MCF 10A (cell line): ENCODE measurements around the gene AGAP1. TPM values are rescaled to one million over a fixed set of nuclear protein-coding genes. Genes with fewer than 3 reads are reported as not detected.

Experiments
- BruUV-seq: library from RNA; stranded (reverse); fragments of 400-500 nt; replicated peaks from 2 replicates; lab custom pipeline; 2021; lab: Mats Ljungman, UMichigan
- CTCF ChIA-PET: fragments of 300-600 bp; sonication (Branson Sonifier 250); formaldehyde crosslinking; extraction: SDS; loops from one replicate; lab custom pipeline; 2021; ENCODE audit warnings: antibody characterized with exemption, inconsistent platforms; lab: Yijun Ruan, JAX
- POLR2A ChIA-PET: fragments of 300-600, 350-650 bp; sonication (Branson Sonifier 250); formaldehyde crosslinking; extraction: SDS; loops from one replicate; lab custom pipeline; 2020; ENCODE audit warnings: antibody characterized with exemption, inconsistent platforms; lab: Yijun Ruan, JAX
- DNase-seq: peaks from one replicate; pipeline ENCODE4 v3.0.0-alpha.2; 2018; ENCODE audit not compliant: unreplicated experiment
- H3K27ac Mint-ChIP-seq: one replicate; pipeline ENCODE4 v1.8.0; 2022; ENCODE audit warnings: mild to moderate bottlenecking, low read depth, mixed read lengths; ENCODE audit not compliant: unreplicated experiment
- H3K27me3 Mint-ChIP-seq: one replicate; pipeline ENCODE4 v1.8.0; 2022; ENCODE audit warnings: mixed read lengths; ENCODE audit not compliant: insufficient read depth, unreplicated experiment
- H3K36me3 Mint-ChIP-seq: one replicate; pipeline ENCODE4 v1.8.0; 2022; ENCODE audit warnings: mild to moderate bottlenecking, moderate library complexity, mixed read lengths; ENCODE audit not compliant: insufficient read depth, unreplicated experiment
- H3K4me1 Mint-ChIP-seq: one replicate; pipeline ENCODE4 v1.8.0; 2022; ENCODE audit warnings: mixed read lengths; ENCODE audit not compliant: insufficient read depth, unreplicated experiment
- H3K4me3 Mint-ChIP-seq: one replicate; pipeline ENCODE4 v1.8.0; 2022; ENCODE audit warnings: mild to moderate bottlenecking, moderate library complexity, mixed read lengths; ENCODE audit not compliant: unreplicated experiment
- H3K9me3 Mint-ChIP-seq: one replicate; pipeline ENCODE4 v1.8.0; 2022; ENCODE audit warnings: mixed read lengths; ENCODE audit not compliant: unreplicated experiment
- intact Hi-C: fragments of 100-400 bp; cut with micrococcal nuclease; formaldehyde crosslinking; loops from 2 replicates; pipeline ENCODE4 v1.14.1; 2022
- total RNA-seq: library from RNA; stranded (reverse); gene quantifications from 2 replicates; pipeline ENCODE4 v1.2.3, GENCODE V29; 2022
- TF ChIP-seq, protein P1 (sequence below): fragments of 200-600 bp; IDR thresholded peaks from one replicate; pipeline ENCODE4 v1.8.0; 2022; ENCODE audit warnings: antibody characterized with exemption, mild to moderate bottlenecking; ENCODE audit not compliant: unreplicated experiment

Gene AGAP1
- total RNA-seq, 1 experiment from 2014 or later = 41.3 TPM

DNA sequence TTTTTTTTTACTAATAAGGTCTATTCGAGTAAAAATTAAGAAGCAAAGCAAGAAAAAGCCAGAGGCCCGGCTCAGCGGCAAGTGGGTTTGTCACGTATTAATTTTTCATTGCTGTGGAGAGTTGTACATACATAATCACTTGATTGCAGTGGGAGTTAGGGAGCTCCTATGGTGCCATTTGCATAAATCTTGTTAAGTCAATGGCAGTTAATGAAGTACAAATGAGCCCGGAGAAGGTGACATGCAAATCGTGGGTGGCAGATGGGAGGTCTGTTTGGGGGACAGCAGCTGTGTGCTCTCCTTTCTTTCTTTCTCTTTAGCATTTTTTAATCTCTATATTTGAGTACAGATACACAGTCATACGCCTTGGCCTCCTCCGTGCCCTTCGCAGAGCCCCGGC lies 317.0 kb downstream of the AGAP1 start:
- intact Hi-C loops = no loop called here
- Mint-ChIP-seq H3K36me3 (peaks cover 44% of the 10 kb centered on the region), H3K4me1 (no peaks in the 10 kb centered on the region), H3K9me3 (no peaks in the 10 kb centered on the region), H3K4me3 (no peak overlapping the region), H3K27me3 (no peaks in the 10 kb centered on the region), H3K27ac (no peak overlapping the region)
- POLR2A ChIA-PET = no interaction called here
- TF ChIP-seq, protein P1, sequence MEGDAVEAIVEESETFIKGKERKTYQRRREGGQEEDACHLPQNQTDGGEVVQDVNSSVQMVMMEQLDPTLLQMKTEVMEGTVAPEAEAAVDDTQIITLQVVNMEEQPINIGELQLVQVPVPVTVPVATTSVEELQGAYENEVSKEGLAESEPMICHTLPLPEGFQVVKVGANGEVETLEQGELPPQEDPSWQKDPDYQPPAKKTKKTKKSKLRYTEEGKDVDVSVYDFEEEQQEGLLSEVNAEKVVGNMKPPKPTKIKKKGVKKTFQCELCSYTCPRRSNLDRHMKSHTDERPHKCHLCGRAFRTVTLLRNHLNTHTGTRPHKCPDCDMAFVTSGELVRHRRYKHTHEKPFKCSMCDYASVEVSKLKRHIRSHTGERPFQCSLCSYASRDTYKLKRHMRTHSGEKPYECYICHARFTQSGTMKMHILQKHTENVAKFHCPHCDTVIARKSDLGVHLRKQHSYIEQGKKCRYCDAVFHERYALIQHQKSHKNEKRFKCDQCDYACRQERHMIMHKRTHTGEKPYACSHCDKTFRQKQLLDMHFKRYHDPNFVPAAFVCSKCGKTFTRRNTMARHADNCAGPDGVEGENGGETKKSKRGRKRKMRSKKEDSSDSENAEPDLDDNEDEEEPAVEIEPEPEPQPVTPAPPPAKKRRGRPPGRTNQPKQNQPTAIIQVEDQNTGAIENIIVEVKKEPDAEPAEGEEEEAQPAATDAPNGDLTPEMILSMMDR = no peak
- CTCF ChIA-PET = interaction anchor here (0.5 to 0.7 kb wide), 2 partner anchors 17 to 676 kb away, joined by 3 to 6 read pairs; no protein-coding TSS in a partner anchor
- BruUV-seq = no TSS peak
- DNase-seq = no peak

DNA sequence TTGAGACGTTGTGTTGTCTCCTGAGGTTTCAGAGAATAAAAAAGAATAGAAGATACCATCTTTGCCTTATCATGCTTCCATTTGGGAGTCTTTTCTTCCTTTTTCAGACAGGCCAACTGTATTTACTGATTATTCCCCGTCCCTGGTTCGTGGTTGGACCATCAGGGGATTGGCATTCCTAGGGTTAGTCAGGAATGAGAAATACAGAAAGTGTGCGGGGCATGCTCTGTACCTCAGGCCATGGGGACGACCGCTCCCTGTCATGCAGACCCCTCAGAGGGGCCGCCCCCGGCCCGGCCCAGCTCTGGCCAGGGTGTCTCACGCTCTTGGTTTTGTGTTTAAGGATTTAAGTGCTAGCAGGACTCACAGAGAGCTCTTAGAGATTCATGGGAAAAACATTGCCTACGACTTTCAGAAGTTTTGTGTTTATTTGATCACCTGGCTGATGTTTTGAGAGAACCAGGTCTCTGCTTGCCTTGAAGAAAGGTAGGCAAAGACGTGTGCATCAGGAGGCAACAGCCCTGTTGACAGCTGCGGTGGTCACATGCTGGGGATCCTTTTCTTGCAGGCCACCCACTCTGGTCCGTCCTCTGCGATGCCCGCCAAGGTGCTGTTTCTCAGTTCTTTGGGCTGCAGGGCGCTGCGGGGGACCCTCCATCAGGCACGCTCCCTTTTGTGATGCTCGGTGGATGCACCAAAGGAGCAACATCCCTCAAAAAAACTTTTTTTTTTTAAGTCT lies 317.8 kb downstream of the AGAP1 start:
- ChIA-PET POLR2A (interaction anchor here (0.7 kb wide), 1 partner anchor 19 kb away, joined by 3 read pairs; no protein-coding TSS in a partner anchor), CTCF (interaction anchor here (0.7 kb wide), 2 partner anchors 18 to 20 kb away, joined by 4 to 6 read pairs; no protein-coding TSS in a partner anchor)
- H3K36me3 Mint-ChIP-seq = peaks cover 39% of the 10 kb centered on the region
- H3K4me1 Mint-ChIP-seq = no peaks in the 10 kb centered on the region
- H3K27me3 Mint-ChIP-seq = no peaks in the 10 kb centered on the region
- no peaks in the 10 kb centered on the region for H3K9me3 Mint-ChIP-seq
- no peak overlapping the region for H3K27ac Mint-ChIP-seq
- no peak overlapping the region for H3K4me3 Mint-ChIP-seq
- TF ChIP-seq, protein P1 = no peak
- no TSS peak for BruUV-seq
- intact Hi-C loops = no loop called here
- no peak for DNase-seq

DNA sequence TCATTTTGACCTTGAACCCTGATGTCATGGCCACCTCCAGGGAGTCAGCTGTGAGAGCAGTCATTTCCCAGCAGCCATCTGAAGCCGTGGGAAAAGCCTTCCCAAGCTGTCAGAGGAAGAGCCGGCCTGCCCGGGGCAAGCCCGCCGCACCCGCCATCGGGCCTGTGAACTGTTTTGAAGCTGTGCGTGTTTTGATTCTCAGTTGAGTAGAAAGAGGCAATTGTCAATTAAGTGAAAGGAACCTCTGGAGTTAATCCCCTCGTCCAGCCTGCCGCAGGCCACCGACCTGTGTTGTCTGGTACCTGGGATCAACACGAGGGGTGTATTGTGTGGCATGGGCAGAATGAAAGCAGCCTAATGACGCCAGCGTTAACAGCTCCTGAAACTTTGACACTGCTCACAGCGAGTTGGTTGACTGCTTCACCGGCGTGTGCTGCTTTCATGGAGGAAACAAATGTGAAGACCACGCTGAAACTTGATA lies 318.4 kb downstream of the AGAP1 start:
- ChIA-PET CTCF (interaction anchor here (0.7 kb wide), 1 partner anchor 20 kb away, joined by 4 read pairs; no protein-coding TSS in a partner anchor), POLR2A (interaction anchor here (0.7 kb wide), 1 partner anchor 20 kb away, joined by 3 read pairs; no protein-coding TSS in a partner anchor)
- TF ChIP-seq, protein P1 = no peak
- DNase-seq = no peak
- Mint-ChIP-seq H3K4me1 (no peaks in the 10 kb centered on the region), H3K27me3 (no peaks in the 10 kb centered on the region), H3K36me3 (peaks cover 39% of the 10 kb centered on the region), H3K27ac (no peak overlapping the region), H3K9me3 (no peaks in the 10 kb centered on the region), H3K4me3 (no peak overlapping the region)
- intact Hi-C loops = no loop called here
- no TSS peak for BruUV-seq

DNA sequence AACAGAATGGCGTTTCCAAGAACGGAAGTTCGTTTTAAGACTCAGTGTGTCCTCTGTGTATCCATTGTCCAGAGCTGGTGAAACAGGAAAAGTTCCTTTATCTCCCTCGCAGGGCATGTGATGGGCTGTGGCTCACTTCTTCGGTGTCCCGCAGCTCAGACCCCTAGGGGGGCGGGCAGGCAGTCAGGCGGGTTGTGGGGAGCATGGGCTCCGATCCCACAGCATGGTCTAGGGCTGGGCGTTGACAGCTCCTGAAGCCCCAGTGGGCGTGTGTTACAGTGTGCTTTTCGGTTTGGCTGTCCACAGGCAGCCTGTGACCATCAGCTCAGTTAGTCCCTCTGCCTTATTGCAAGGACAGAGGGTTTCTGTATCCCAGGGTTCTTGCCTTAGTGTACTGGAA lies 319.6 kb downstream of the AGAP1 start:
- ChIA-PET POLR2A (interaction anchor here (0.6 kb wide), 1 partner anchor 17 kb away, joined by 3 read pairs; no protein-coding TSS in a partner anchor), CTCF (interaction anchor here (0.6 to 2.2 kb wide), 2 partner anchors 34 to 217 kb away, joined by 3 to 8 read pairs; no protein-coding TSS in a partner anchor)
- H3K27me3 Mint-ChIP-seq = no peaks in the 10 kb centered on the region
- no peaks in the 10 kb centered on the region for H3K9me3 Mint-ChIP-seq
- no peak overlapping the region for H3K27ac Mint-ChIP-seq
- no peak overlapping the region for H3K4me3 Mint-ChIP-seq
- no peaks in the 10 kb centered on the region for H3K4me1 Mint-ChIP-seq
- TF ChIP-seq, protein P1 = no peak
- no TSS peak for BruUV-seq
- no peak for DNase-seq
- intact Hi-C loops = no loop called here
- peaks cover 34% of the 10 kb centered on the region for H3K36me3 Mint-ChIP-seq
